Osteoblast (primary cell): Measurements from ENCODE around the gene ZNF839. TPM values are rescaled to one million over a fixed set of nuclear protein-coding genes. Genes with fewer than 3 reads are reported as not detected.
"Not testable (repeated sequence)": the region's sequence is repeated elsewhere in the genome, so short reads cannot be mapped to it uniquely, and the experiment has no call there.

Experiments used
- DNase-seq: peaks from one replicate; pipeline ENCODE4 v3.0.0; 2011; ENCODE audit warnings: low spot score, mixed read lengths; ENCODE audit not compliant: insufficient read length; ENCODE audit errors: missing footprints
- H2AFZ ChIP-seq: 2 replicates; pipeline ENCODE4 v1.6.0; 2011; ENCODE audit warnings: mild to moderate bottlenecking, low read length
- H3K27ac ChIP-seq: 2 replicates; pipeline ENCODE4 v1.5.1; 2011; ENCODE audit warnings: mild to moderate bottlenecking, low read depth, low read length, moderate library complexity
- H3K27me3 ChIP-seq: 2 replicates; pipeline ENCODE4 v1.6.0; 2012; ENCODE audit warnings: mild to moderate bottlenecking, control low read depth, inconsistent platforms, low read length, moderate library complexity; ENCODE audit not compliant: insufficient read depth
- H3K36me3 ChIP-seq: 2 replicates; pipeline ENCODE4 v1.5.1; 2011; ENCODE audit warnings: mild to moderate bottlenecking, low read length, control low read depth, moderate library complexity; ENCODE audit not compliant: insufficient read depth
- H3K4me1 ChIP-seq: 2 replicates; pipeline ENCODE4 v1.5.1; 2011; ENCODE audit warnings: mild to moderate bottlenecking, low read length, control low read depth, moderate library complexity; ENCODE audit not compliant: insufficient read depth
- H3K4me2 ChIP-seq: 2 replicates; pipeline ENCODE4 v1.6.0; 2011; ENCODE audit warnings: mild to moderate bottlenecking, low read length; ENCODE audit not compliant: insufficient read depth
- H3K4me3 ChIP-seq: fragments of 200-600 bp; sonication (generic); 3 replicates; pipeline ENCODE4 v1.5.1; 2012; ENCODE audit warnings: mild to moderate bottlenecking, low read length, inconsistent platforms; ENCODE audit not compliant: insufficient read depth
- H3K79me2 ChIP-seq: 2 replicates; pipeline ENCODE4 v1.6.0; 2012; ENCODE audit warnings: mild to moderate bottlenecking, low read length, control low read depth, inconsistent platforms; ENCODE audit not compliant: insufficient read depth
- H3K9me3 ChIP-seq: 2 replicates; pipeline ENCODE4 v1.5.1; 2011; ENCODE audit warnings: low read depth, low read length, control low read depth
- H4K20me1 ChIP-seq: 2 replicates; pipeline ENCODE4 v1.6.0; 2012; ENCODE audit warnings: mild to moderate bottlenecking, low read length, control low read depth; ENCODE audit not compliant: insufficient read depth
- CTCF ChIP-seq: IDR thresholded peaks from 2 replicates; pipeline ENCODE4 v1.5.1; 2011; ENCODE audit warnings: mild to moderate bottlenecking, low read depth, low read length, moderate library complexity; ENCODE audit errors: extremely low read depth
- total RNA-seq: library from RNA; depleted of rRNA; stranded (reverse); fragments of >200 nt; gene quantifications from 2 replicates; pipeline ENCODE4 v1.2.3, GENCODE V29; 2012

Gene ZNF839
- total RNA-seq, 1 donor: 7.2 TPM

DNA sequence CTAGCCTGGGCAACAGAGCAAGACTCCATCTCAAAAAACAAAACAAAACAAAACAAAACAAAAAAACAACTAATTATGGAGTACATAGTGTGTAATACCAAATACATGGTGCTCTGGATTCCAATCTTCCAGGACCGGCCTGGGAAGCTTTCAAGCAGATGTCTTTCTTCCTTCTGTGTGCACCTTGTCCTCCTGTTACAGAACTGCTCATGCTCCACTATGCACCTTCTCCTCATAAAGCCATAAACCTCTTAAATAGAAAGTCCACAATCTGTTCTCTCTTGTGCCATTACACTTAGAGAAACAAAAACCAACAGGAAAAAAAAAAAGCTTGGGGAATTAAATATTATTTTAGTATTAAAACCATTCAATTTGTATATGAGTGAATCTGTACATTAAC is 27.1 kb upstream of the ZNF839 start:
- Histone ChIP-seq H3K27ac (no peak overlapping the region), H3K79me2 (peaks cover 87% of the 10 kb centered on the region), H4K20me1 (no peaks in the 10 kb centered on the region), H3K9me3 (no peaks in the 10 kb centered on the region), H3K4me1 (peaks cover 27% of the 10 kb centered on the region), H3K4me2 (no peak overlapping the region), H3K36me3 (peaks cover 16% of the 10 kb centered on the region), H2AFZ (no peak overlapping the region), H3K4me3 (no peak overlapping the region), H3K27me3 (no peaks in the 10 kb centered on the region)
- TF ChIP-seq CTCF: no peak
- DNase-seq: no peak

GRCh38 chr14:102293781-102294180 is 25.8 kb upstream of the ZNF839 start:
- no peak for TF ChIP-seq CTCF
- H3K9me3 ChIP-seq: no peaks in the 10 kb centered on the region
- peak overlapping the region; percentile 42 for H3K27ac ChIP-seq
- no peaks in the 10 kb centered on the region for H3K27me3 ChIP-seq
- H2AFZ ChIP-seq: no peak overlapping the region
- H3K4me2 ChIP-seq: no peak overlapping the region
- H3K36me3 ChIP-seq: peaks cover 12% of the 10 kb centered on the region
- no peak for DNase-seq
- H3K4me3 ChIP-seq: no peak overlapping the region
- peaks cover 27% of the 10 kb centered on the region for H3K4me1 ChIP-seq
- H4K20me1 ChIP-seq: no peaks in the 10 kb centered on the region
- H3K79me2 ChIP-seq: peaks cover 89% of the 10 kb centered on the region

DNA sequence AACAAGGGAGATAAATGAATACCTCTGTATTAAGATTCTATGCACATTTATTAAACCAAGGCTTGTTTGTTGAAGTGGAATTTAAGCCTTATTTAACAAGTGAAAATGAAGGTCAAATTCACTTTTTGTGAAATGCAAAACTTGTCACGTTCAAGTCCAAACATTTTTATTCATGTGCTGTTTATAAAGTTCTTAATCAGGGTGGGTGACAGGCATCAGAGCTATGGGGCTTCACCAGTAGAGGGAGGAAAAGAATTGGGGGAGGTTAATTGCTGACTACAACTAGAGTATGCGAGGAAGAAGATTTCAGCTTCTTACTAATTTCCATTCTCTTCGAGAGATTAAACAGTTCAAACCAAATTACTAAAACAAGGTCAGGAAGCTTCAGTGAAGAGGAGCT is 24.3 kb upstream of the ZNF839 start:
- Histone ChIP-seq H2AFZ (no peak overlapping the region), H3K79me2 (peaks cover 92% of the 10 kb centered on the region), H3K4me1 (peaks cover 27% of the 10 kb centered on the region), H3K9me3 (no peaks in the 10 kb centered on the region), H3K4me3 (no peak overlapping the region), H3K4me2 (peak overlapping the region; percentile 43), H4K20me1 (no peaks in the 10 kb centered on the region), H3K27me3 (no peaks in the 10 kb centered on the region), H3K36me3 (peaks cover 15% of the 10 kb centered on the region), H3K27ac (peak overlapping the region; percentile 64)
- DNase-seq: no peak
- peak; percentile 56 for TF ChIP-seq CTCF

- H3K36me3 ChIP-seq: peaks cover 12% of the 10 kb centered on the region
- TF ChIP-seq CTCF: no peak
- H3K4me1 ChIP-seq: peaks cover 27% of the 10 kb centered on the region
- H3K4me3 ChIP-seq: no peak overlapping the region
- no peak overlapping the region for H3K27ac ChIP-seq
- peaks cover 89% of the 10 kb centered on the region for H3K79me2 ChIP-seq
- no peak for DNase-seq
- no peaks in the 10 kb centered on the region for H3K9me3 ChIP-seq
- no peaks in the 10 kb centered on the region for H4K20me1 ChIP-seq
- no peak overlapping the region for H3K4me2 ChIP-seq
- no peaks in the 10 kb centered on the region for H3K27me3 ChIP-seq
- H2AFZ ChIP-seq: no peak overlapping the region
Observed at GRCh38 chr14:102297436-102298170, 21.9 kb upstream of the ZNF839 start.

DNA sequence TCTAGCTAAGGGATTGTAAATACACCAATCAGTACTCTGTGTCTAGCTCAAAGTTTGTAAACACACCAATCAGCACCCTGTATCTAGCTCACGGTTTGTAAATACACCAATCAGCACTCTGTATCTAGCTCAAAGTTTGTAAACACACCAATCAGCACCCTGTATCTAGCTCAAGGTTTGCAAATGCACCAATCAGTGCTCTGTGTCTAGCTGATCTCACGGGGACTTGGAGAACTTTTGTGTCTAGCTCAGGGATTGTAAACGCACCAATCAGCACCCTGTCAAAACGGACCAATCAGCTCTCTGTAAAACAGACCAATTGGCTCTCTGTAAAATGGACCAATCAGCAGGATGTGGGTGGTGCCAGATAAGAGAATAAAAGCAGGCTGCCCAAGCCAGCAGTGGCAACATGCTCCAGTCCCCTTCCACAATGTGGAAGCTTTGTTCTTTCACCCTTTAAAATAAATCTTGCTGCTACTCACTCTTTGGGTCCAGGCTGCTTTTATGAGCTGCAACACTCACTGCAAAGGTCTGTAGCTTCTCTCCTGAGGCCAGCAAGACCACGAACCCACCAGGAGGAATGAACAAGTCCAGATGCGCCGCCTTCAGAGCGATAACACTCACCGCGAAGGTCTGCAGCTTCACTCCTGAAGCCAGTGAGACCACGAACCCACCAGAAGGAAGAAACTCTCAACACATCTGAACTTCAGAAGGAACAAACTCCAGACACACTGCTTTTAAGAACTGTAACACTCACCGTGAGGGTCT is 21.1 kb upstream of the ZNF839 start:
- peaks cover 32% of the 10 kb centered on the region for H3K4me1 ChIP-seq
- DNase-seq, H3K4me3 ChIP-seq, H3K4me2 ChIP-seq, H2AFZ ChIP-seq, H3K9me3 ChIP-seq, H4K20me1 ChIP-seq, H3K27ac ChIP-seq, H3K27me3 ChIP-seq: not testable (repeated sequence)
- H3K36me3 ChIP-seq: peaks cover 12% of the 10 kb centered on the region
- peaks cover 90% of the 10 kb centered on the region for H3K79me2 ChIP-seq
